ENCODE measurements around the gene ADAMTS12. TPM values are rescaled to one million over a fixed set of nuclear protein-coding genes. Genes with fewer than 3 reads are reported as not detected.

Gene ADAMTS12
- total RNA-seq, 1 experiment from 2014 or later: 0.92 TPM

GRCh38 chr5:33769196-33769595, 122.6 kb downstream of the ADAMTS12 start:
- DNase-seq (ENCODE audit: extremely low read depth, low read depth): no peak

DNA sequence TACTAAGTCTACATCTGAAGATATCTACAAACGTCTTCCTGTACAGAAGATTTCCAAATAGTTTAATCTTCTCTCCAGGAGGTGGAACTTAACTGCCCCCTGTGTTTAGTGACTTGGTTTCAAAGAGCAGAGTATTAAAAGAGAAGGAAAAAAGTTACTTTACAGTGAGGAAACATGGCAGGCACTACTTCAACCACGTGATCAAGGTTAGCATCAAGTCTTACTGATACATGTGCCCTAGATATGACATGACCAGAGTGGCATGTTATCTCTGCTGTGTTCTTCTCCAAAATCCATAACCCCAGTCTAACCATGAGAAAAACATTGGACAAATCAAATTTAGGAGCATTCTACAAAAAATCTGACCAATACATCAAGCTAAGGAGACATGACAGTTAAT, 125.8 kb downstream of the ADAMTS12 start:
- no peak for DNase-seq (ENCODE audit: extremely low read depth, low read depth)

DNA sequence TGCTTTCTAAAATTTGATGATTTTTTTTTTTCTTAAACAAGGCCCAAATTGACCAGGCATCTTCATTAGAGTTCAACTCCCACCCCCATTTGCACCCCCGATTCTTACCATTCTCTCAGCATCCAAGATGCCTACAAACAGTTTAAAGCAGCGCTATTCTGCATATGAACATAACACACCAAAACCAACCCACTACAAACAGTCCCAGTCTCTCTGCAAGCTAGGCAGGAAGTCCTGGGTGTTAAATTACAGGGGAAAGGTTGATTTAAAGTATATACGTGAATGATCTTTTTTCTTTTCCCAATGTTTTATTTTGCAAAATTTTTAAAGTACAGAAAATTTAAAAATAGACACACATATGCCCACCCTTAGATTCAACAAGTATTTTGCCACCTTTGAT, 127.0 kb downstream of the ADAMTS12 start:
- no peak for DNase-seq (ENCODE audit: extremely low read depth, low read depth)

- DNase-seq (ENCODE audit: extremely low read depth, low read depth): no peak
Measured at GRCh38 chr5:33763435-33763834, 128.4 kb downstream of the ADAMTS12 start.

- DNase-seq (ENCODE audit: extremely low read depth, low read depth): no peak
Measured at GRCh38 chr5:33762859-33763258, 128.9 kb downstream of the ADAMTS12 start.

GRCh38 chr5:33761139-33761538, 130.7 kb downstream of the ADAMTS12 start:
- DNase-seq (ENCODE audit: extremely low read depth, low read depth): no peak

- DNase-seq (ENCODE audit: extremely low read depth, low read depth): no peak
Measured at GRCh38 chr5:33758737-33759136, 133.1 kb downstream of the ADAMTS12 start.

- no peak for DNase-seq (ENCODE audit: extremely low read depth, low read depth)
Measured at GRCh38 chr5:33756491-33756890, 135.3 kb downstream of the ADAMTS12 start.

- DNase-seq (ENCODE audit: extremely low read depth, low read depth): no peak
Measured at GRCh38 chr5:33755231-33755630, 136.6 kb downstream of the ADAMTS12 start.

DNA sequence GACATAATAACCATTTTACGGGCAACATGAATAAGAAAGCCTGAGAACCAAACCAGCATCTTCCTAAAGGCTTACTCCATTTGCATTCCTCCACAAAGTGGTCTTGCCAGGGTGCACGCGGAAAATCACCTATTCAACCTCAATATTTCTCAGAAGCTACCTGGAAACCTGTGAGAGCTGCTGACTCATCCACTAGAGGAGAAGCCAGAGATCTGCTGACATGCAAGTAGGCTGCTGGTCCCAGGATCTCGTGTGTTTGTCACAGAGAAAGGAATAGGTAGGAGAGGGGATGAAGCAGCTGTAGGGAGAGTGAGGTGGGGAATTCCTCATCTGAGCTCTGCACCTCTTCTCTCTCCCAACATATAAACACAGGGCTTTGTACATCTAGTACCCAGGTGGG, 138.1 kb downstream of the ADAMTS12 start:
- no peak for DNase-seq (ENCODE audit: extremely low read depth, low read depth)

GRCh38 chr5:33748754-33749153, 143.0 kb downstream of the ADAMTS12 start:
- DNase-seq (ENCODE audit: extremely low read depth, low read depth): no peak

DNA sequence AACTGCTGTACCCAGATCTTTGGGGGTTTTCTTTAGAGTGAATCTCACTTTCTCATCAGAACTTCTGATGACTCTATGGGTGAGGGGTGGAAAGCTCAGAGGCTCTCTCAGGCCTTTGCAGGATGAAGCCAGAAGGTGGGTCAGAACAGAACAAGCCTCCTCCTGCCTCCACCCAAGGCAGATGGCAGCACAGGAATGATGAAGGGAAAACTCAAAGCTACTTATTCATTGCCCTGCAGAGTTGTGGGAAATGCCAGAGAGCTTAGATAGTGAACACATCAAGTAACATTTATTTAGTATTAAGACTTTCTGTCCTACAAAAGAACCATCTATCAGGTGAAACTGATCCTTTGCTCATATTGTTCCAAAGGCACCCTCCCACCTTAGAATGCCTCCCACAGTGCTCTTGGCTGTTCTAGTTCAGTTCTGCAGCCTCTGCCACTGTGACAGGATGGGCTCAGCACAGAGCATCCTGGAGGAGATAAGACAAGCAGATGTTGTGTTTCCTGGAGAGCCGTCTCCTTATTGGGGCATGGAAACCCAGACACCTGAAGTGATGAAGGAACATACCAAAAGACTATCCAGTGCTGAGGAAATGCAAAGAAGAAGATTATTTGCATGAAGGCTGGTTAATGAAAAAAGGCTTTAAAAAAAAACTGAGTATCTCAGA, 146.6 kb downstream of the ADAMTS12 start:
- no peak for DNase-seq (ENCODE audit: extremely low read depth, low read depth)

DNA sequence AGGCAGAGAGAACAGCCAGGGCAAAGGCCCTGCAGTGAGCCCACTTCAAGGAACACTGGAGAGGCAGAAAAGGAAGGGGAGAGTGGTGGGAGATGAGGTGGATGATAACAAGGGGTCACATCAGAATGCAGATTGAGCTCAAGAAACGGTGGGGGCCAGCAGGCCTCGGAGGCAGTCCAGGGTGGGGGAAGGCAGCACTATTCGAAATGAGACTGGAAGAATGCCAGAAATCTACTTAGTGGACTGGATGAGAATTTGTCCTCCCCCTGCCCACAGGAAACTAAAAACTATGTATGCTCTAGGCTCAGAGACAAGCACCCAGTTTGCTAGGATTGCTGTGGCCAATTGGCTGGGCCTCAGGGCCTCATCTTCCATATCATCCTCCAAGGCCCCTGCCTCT, 148.7 kb downstream of the ADAMTS12 start:
- DNase-seq (ENCODE audit: extremely low read depth, low read depth): no peak

GRCh38 chr5:33742181-33742580, 149.6 kb downstream of the ADAMTS12 start:
- DNase-seq (ENCODE audit: extremely low read depth, low read depth): no peak

DNA sequence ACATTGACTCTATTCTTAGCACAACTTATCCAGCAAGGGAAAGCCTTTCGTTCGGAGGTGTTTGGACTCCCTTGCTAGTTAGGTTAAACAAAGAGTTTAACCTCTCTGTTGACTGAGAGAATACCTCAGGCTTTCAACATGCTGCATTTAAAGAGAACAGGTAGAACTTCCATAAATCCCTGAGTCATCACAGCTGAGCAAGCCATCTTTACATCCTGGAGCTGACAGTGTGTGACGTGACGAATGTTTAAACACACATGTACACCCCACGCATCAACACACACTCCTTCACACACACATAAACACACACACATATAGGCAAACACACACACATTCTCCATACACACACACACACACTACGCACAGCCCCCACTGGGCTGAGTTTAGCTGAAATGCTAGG, 152.8 kb downstream of the ADAMTS12 start:
- DNase-seq (ENCODE audit: extremely low read depth, low read depth): no peak

- no peak for DNase-seq (ENCODE audit: extremely low read depth, low read depth)
Measured at GRCh38 chr5:33738097-33738496, 153.7 kb downstream of the ADAMTS12 start.

GRCh38 chr5:33737697-33738096, 154.1 kb downstream of the ADAMTS12 start:
- no peak for DNase-seq (ENCODE audit: extremely low read depth, low read depth)

DNA sequence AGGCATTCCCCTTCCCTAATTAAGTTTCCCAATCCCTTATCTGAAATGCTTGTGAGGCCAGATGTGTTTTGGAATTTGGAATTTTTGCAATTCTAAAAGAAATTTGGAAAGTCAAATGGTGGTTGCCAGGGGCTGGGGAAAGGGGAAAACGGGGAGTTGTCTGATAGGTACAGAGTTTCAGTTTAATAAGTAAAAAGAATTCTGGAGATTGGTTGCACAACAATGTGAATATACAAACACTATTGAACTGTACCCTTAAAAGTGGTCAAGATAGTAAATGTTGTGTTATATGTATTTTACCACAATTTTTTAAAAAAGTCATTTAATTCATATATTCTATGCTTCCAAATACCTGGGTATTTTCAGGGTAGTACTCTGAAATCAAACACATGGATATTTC, 154.5 kb downstream of the ADAMTS12 start:
- DNase-seq (ENCODE audit: extremely low read depth, low read depth): no peak

GRCh38 chr5:33736510-33736909, 155.3 kb downstream of the ADAMTS12 start:
- no peak for DNase-seq (ENCODE audit: extremely low read depth, low read depth)

DNA sequence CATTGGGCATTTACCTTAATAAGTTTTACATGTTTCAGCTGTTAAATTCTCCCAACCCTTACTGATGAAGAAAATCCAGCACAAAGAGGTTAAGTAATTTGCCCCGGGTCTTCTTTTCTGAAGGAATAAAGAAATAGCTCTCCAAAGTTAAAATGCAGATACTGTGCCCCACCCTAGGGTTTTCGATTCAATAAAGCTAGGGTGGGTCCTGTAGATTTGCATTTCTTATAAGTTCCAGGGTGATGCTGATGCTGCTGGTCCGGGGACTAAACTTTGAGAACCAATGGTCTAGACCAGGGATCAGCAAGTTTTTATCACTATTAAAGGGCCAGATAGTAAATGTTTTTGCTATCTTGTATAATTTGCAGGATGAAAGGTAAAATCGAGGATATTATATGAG, 156.7 kb downstream of the ADAMTS12 start:
- no peak for DNase-seq (ENCODE audit: extremely low read depth, low read depth)

DNA sequence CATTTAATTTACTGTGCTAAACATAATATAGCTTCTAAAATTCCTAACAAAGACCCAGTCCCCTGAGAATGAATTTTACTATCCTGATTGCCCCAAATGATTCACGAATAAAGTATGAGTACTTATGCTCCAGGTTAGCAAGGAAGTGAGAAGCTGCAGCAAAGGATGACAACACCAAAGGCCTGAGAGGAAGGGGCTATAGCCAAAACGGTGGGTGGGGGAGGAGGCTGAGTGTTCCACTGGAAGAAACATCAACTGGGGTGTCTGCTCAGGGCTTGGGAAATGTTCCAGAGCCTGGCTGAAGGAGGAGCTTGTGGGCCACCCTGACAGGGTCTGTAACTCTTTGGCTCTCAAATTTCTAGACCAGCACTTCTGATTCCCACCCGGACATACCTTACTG, 157.3 kb downstream of the ADAMTS12 start:
- DNase-seq (ENCODE audit: extremely low read depth, low read depth): no peak

- DNase-seq (ENCODE audit: extremely low read depth, low read depth): no peak
Measured at GRCh38 chr5:33733225-33733624, 158.6 kb downstream of the ADAMTS12 start.

All from NCI-H460 (cell line).